Activated CD4-positive, alpha-beta T cell treated with anti-CD3 and anti-CD28 coated beads for 48 hours (primary cell): ENCODE measurements around the gene SLX4IP.

Experiments
- DNase-seq: peaks from one replicate; pipeline ENCODE4 v3.0.0-alpha.2; 2020

Gene SLX4IP

DNA sequence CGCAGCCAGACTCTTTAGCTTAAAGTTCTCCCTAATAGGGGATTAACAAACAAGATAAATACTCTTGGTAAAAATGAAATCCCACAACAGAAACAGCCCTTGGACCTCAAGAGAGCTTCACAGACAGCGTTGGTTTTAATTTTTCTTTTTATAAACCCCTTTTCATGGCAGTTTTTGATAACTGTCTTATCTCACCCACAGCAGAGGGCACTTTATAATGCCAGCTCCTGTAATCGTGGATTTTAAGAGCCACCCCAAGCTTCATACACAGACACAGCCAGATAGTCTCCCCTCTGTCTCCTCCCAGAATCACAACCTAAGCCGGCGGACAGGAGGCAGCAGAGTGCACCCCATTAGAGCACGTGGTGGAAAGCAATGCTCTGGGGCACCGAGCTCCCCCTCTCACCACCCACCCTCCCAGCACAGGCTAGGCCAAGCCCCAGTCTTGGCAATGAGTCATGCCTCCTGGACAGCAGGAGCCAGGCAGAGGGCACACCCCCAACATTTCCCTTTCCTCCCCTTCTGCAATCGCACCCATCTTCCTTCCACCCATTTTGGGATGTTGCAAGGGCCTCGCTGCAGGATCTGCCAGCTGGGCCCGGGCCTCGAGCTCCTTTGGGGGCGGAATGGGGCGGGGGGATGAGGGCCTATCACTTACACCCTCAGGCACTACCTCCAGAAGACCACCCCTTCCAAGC is 236.3 kb downstream of the SLX4IP start:
- peak; percentile 48 for DNase-seq

- peak; percentile 18 for DNase-seq
Observed at GRCh38 chr20:10671919-10672623, 237.0 kb downstream of the SLX4IP start.

GRCh38 chr20:10672624-10673127 is 237.6 kb downstream of the SLX4IP start:
- DNase-seq, result peak; percentile 63

- DNase-seq, result peak; percentile 14
Observed at GRCh38 chr20:10673176-10673841, 238.2 kb downstream of the SLX4IP start.

GRCh38 chr20:10673842-10674683 is 239.0 kb downstream of the SLX4IP start, which contains the start of gene JAG1:
TSS of gene JAG1 (minus strand) at chr20:10673999. CDS start at chr20:10673530, 469 bp downstream.
- DNase-seq, result peak; percentile 81

GRCh38 chr20:10674684-10675449 is 239.8 kb downstream of the SLX4IP start:
- DNase-seq, result peak; percentile 65

- DNase-seq, result no peak
Observed at GRCh38 chr20:10675450-10675848, 240.3 kb downstream of the SLX4IP start.

GRCh38 chr20:10676518-10676917 is 241.4 kb downstream of the SLX4IP start:
- DNase-seq, result no peak
